GM12878 (cell line): ENCODE measurements around the gene QPRT. TPM values are rescaled to one million over a fixed set of nuclear protein-coding genes. Genes with fewer than 3 reads are reported as not detected.
A peak's percentile ranks its signal among the peaks of the same experiment; 100 is the strongest.

ENCODE experiments used
- BHLHE40 ChIP-seq, 2 experiments: fragments of 450-650 bp in 1 of 2; IDR thresholded peaks; 2 replicates each; pipeline ENCODE4 v1.6.1; 2011 to 2017; ENCODE audit warnings: low read depth in 2 of 2, borderline replicate concordance in 1 of 2, improper control_type of control experiment in 1 of 2, low read length in 1 of 2, mild to moderate bottlenecking in 1 of 2
- CHD2 ChIP-seq: IDR thresholded peaks from 2 replicates; pipeline ENCODE4 v1.6.1; 2011; ENCODE audit warnings: low read depth, low read length, improper control_type of control experiment, borderline replicate concordance
- CREM ChIP-seq: IDR thresholded peaks from 2 replicates; pipeline ENCODE4 v1.6.1; 2014; ENCODE audit warnings: antibody characterized with exemption, low read depth
- ELK1 ChIP-seq: IDR thresholded peaks from 2 replicates; pipeline ENCODE4 v1.6.1; 2012; ENCODE audit warnings: low read depth, low read length, improper control_type of control experiment
- FOXK2 ChIP-seq: fragments of 450-650 bp; IDR thresholded peaks from 2 replicates; pipeline ENCODE4 v1.6.1; 2017; ENCODE audit warnings: mild to moderate bottlenecking, moderate library complexity
- HCFC1 ChIP-seq: fragments of 150-350 bp; IDR thresholded peaks from 2 replicates; pipeline ENCODE4 v1.6.1; 2014; ENCODE audit warnings: low read length
- HDAC6 ChIP-seq: fragments of 200-600 bp; sonication (generic); IDR thresholded peaks from one replicate; pipeline ENCODE4 v1.8.0; 2017; ENCODE audit warnings: antibody characterized with exemption; ENCODE audit not compliant: unreplicated experiment
- MLLT1 ChIP-seq: fragments of 450-650 bp; IDR thresholded peaks from 2 replicates; pipeline ENCODE4 v1.6.1; 2016; ENCODE audit warnings: mild to moderate bottlenecking
- MXI1 ChIP-seq: fragments of 150-350 bp; IDR thresholded peaks from 2 replicates; pipeline ENCODE4 v1.6.1; 2011; ENCODE audit warnings: low read depth, mild to moderate bottlenecking, inconsistent platforms, low read length, improper control_type of control experiment
- MYB ChIP-seq: fragments of 150-350 bp; IDR thresholded peaks from 2 replicates; pipeline ENCODE4 v1.6.1; 2014; ENCODE audit warnings: mild to moderate bottlenecking, low read depth, low read length, borderline replicate concordance
- NFXL1 ChIP-seq: fragments of 450-650 bp; IDR thresholded peaks from 2 replicates; pipeline ENCODE4 v1.6.1; 2017; ENCODE audit warnings: antibody characterized with exemption, mild to moderate bottlenecking, borderline replicate concordance
- PML ChIP-seq: IDR thresholded peaks from 2 replicates; pipeline ENCODE4 v1.6.1; 2012; ENCODE audit warnings: low read length, inconsistent platforms
- POLR2AphosphoS2 ChIP-seq: IDR thresholded peaks from 2 replicates; pipeline ENCODE4 v1.6.1; 2011; ENCODE audit warnings: low read depth, mild to moderate bottlenecking, low read length, improper control_type of control experiment, moderate library complexity
- RUNX3 ChIP-seq: IDR thresholded peaks from 2 replicates; pipeline ENCODE4 v1.6.1; 2012; ENCODE audit warnings: low read length, inconsistent platforms
- SMAD1 ChIP-seq: fragments of 450-650 bp; IDR thresholded peaks from 2 replicates; pipeline ENCODE4 v1.6.1; 2018; ENCODE audit warnings: mild to moderate bottlenecking, low read depth; ENCODE audit not compliant: partially characterized antibody
- TCF3 ChIP-seq: IDR thresholded peaks from 2 replicates; pipeline ENCODE4 v1.6.1; 2012; ENCODE audit warnings: low read depth, mild to moderate bottlenecking, low read length, borderline replicate concordance; ENCODE audit not compliant: insufficient read depth
- ZNF217 ChIP-seq: fragments of 450-650 bp; IDR thresholded peaks from 2 replicates; pipeline ENCODE4 v1.6.1; 2017; ENCODE audit warnings: antibody characterized with exemption, mild to moderate bottlenecking
- polyA plus RNA-seq, 11 experiments: library from polyadenylated mRNA; depleted of rRNA in 4 of 11; unstranded in 6 of 11; stranded (reverse) in 5 of 11; fragments of >200 nt; fragmentation: Nextera tagmentation in 4 of 11; fragmentation: Illumina TruSeq in 1 of 11; extraction: Ambion mirVana in 4 of 11; extraction: Trizol in 1 of 11; gene quantifications; 1 replicate in 1 of 11; 2 replicates in 10 of 11; pipeline versions ENCODE4 v1.2.1 to v1.2.3, GENCODE V29; 2011 to 2016; ENCODE audit warnings: inconsistent platforms in 2 of 11, missing spikeins in 2 of 11, low read depth in 1 of 11
- total RNA-seq, 4 experiments: library from RNA; depleted of rRNA in 3 of 4; stranded (reverse); fragments of >200 nt in 3 of 4; fragmentation: Illumina TruSeq in 1 of 4; extraction: Trizol in 1 of 4; gene quantifications; 2 replicates each; pipeline versions ENCODE4 v1.2.1 to v1.2.3, GENCODE V29; 2013 to 2021
- TF ChIP-seq, protein P1 (sequence below): IDR thresholded peaks from 2 replicates; pipeline ENCODE4 v1.6.1; 2012; ENCODE audit warnings: low read depth, low read length, improper control_type of control experiment
- TF ChIP-seq, protein P2 (sequence below): IDR thresholded peaks from 2 replicates; pipeline ENCODE4 v1.6.1; 2012; ENCODE audit warnings: mild to moderate bottlenecking, low read depth, low read length
- TF ChIP-seq, protein P3 (sequence below): fragments of 450-650 bp; conservative IDR thresholded peaks from 2 replicates; pipeline ENCODE4 v1.6.1; 2017; ENCODE audit warnings: mild to moderate bottlenecking, moderate library complexity

The QPRT gene
- total and polyA plus RNA-seq, 10 of the 15 experiments (the other 5 are each of a cell fraction or from before 2014, with no cell fraction given) = 2.7 to 43.0 (median 31.3) TPM

GRCh38 chr16:29663016-29663806 lies 15.8 kb upstream of the QPRT start, which contains the start of gene SPN (continued):
- TF ChIP-seq, protein P1, sequence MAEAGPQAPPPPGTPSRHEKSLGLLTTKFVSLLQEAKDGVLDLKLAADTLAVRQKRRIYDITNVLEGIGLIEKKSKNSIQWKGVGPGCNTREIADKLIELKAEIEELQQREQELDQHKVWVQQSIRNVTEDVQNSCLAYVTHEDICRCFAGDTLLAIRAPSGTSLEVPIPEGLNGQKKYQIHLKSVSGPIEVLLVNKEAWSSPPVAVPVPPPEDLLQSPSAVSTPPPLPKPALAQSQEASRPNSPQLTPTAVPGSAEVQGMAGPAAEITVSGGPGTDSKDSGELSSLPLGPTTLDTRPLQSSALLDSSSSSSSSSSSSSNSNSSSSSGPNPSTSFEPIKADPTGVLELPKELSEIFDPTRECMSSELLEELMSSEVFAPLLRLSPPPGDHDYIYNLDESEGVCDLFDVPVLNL = no peak
- TF ChIP-seq POLR2AphosphoS2 = peak; percentile 78; the same call in 1 of the 2 replicates
- no peak for TF ChIP-seq PML
- TF ChIP-seq, protein P2, sequence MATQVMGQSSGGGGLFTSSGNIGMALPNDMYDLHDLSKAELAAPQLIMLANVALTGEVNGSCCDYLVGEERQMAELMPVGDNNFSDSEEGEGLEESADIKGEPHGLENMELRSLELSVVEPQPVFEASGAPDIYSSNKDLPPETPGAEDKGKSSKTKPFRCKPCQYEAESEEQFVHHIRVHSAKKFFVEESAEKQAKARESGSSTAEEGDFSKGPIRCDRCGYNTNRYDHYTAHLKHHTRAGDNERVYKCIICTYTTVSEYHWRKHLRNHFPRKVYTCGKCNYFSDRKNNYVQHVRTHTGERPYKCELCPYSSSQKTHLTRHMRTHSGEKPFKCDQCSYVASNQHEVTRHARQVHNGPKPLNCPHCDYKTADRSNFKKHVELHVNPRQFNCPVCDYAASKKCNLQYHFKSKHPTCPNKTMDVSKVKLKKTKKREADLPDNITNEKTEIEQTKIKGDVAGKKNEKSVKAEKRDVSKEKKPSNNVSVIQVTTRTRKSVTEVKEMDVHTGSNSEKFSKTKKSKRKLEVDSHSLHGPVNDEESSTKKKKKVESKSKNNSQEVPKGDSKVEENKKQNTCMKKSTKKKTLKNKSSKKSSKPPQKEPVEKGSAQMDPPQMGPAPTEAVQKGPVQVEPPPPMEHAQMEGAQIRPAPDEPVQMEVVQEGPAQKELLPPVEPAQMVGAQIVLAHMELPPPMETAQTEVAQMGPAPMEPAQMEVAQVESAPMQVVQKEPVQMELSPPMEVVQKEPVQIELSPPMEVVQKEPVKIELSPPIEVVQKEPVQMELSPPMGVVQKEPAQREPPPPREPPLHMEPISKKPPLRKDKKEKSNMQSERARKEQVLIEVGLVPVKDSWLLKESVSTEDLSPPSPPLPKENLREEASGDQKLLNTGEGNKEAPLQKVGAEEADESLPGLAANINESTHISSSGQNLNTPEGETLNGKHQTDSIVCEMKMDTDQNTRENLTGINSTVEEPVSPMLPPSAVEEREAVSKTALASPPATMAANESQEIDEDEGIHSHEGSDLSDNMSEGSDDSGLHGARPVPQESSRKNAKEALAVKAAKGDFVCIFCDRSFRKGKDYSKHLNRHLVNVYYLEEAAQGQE = no peak
- no peak for TF ChIP-seq NFXL1
- TF ChIP-seq MXI1 = peak; percentile 25; the same call in 1 of the 2 replicates
- no peak for TF ChIP-seq ELK1
- TF ChIP-seq, protein P3, sequence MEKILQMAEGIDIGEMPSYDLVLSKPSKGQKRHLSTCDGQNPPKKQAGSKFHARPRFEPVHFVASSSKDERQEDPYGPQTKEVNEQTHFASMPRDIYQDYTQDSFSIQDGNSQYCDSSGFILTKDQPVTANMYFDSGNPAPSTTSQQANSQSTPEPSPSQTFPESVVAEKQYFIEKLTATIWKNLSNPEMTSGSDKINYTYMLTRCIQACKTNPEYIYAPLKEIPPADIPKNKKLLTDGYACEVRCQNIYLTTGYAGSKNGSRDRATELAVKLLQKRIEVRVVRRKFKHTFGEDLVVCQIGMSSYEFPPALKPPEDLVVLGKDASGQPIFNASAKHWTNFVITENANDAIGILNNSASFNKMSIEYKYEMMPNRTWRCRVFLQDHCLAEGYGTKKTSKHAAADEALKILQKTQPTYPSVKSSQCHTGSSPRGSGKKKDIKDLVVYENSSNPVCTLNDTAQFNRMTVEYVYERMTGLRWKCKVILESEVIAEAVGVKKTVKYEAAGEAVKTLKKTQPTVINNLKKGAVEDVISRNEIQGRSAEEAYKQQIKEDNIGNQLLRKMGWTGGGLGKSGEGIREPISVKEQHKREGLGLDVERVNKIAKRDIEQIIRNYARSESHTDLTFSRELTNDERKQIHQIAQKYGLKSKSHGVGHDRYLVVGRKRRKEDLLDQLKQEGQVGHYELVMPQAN = no peak; the same call in 1 of the 2 replicates
- no peak for TF ChIP-seq FOXK2
- TF ChIP-seq BHLHE40 (IDR thresholded peaks at IDR 0.05; ENCODE audit: borderline replicate concordance in 1 of 2, low read depth in 2 of 2, low read length in 1 of 2) = peak in 1 of 2 experiments; percentile 21; a peak in 1 of 4 replicates
- TF ChIP-seq HDAC6 = no peak
- peak; percentile 29; the same call in 1 of the 2 replicates for TF ChIP-seq CREM
- peak; percentile 72; the same call in 1 of the 2 replicates for TF ChIP-seq MLLT1
- TF ChIP-seq SMAD1 = no peak
- 0 out of 2 replicates have a peak, but pooled peaks have one; percentile 11 for TF ChIP-seq TCF3
- TF ChIP-seq MYB = 0 out of 2 replicates have a peak, but pooled peaks have one; percentile 52
- TF ChIP-seq CHD2 = no peak; the same call in 1 of the 2 replicates
- TF ChIP-seq RUNX3 = peak; percentile 59; the same call in 1 of the 2 replicates
- TF ChIP-seq ZNF217 = no peak
- TF ChIP-seq HCFC1 = no peak
